B cell (primary cell): ENCODE measurements around the gene CNOT6. TPM values are rescaled to one million over a fixed set of nuclear protein-coding genes. Genes with fewer than 3 reads are reported as not detected.
A peak's percentile ranks its signal among the peaks of the same experiment; 100 is the strongest.
"Not testable (repeated sequence)": the region's sequence is repeated elsewhere in the genome, so short reads cannot be mapped to it uniquely, and the experiment has no call there.

Experiments
- ATAC-seq: fragments of 200-7000 bp; cut with Tn5 transposase; one replicate; pipeline ENCODE4 v1.10.0; 2021; ENCODE audit warnings: low read depth, mild to moderate bottlenecking, moderate number of reproducible peaks, moderate library complexity
- CTCF ChIA-PET: fragments of 350-600 bp; sonication (Branson Sonifier 250); formaldehyde crosslinking; loops from one replicate; lab custom pipeline; 2021; ENCODE audit warnings: antibody characterized with exemption, inconsistent platforms; lab: Charles Lee
- POLR2A ChIA-PET: fragments of 350-600 bp; sonication (Branson Sonifier 250); formaldehyde crosslinking; loops from one replicate; lab custom pipeline; 2021; ENCODE audit warnings: antibody characterized with exemption; lab: Charles Lee
- DNase-seq: peaks from one replicate; pipeline ENCODE4 v3.0.0; 2013
- H2AFZ ChIP-seq: 2 replicates; pipeline ENCODE4 v1.6.1; 2012; ENCODE audit warnings: mild to moderate bottlenecking, low read depth, low read length; ENCODE audit not compliant: insufficient read depth, poor library complexity, severe bottlenecking
- H3K27ac ChIP-seq, 2 donors: 1 replicate in 1 of 2; 2 replicates in 1 of 2; pipeline ENCODE4 v1.5.1; 2012 to 2013; ENCODE audit warnings: low read length in 2 of 2, mild to moderate bottlenecking in 2 of 2, moderate library complexity in 1 of 2
- H3K27me3 ChIP-seq, 4 experiments: fragments of 200-600 bp in 1 of 4; sonication (generic) in 1 of 4; replicated peaks in 1 of 4; 1 replicate in 2 of 4; 2 replicates in 2 of 4; pipeline versions ENCODE4 v1.6.1 to v1.7.0; 2013 to 2016; ENCODE audit warnings: low read length in 3 of 4, mild to moderate bottlenecking in 2 of 4, mixed read lengths in 1 of 4, moderate library complexity in 1 of 4; ENCODE audit not compliant: insufficient read depth in 4 of 4, control insufficient read depth in 3 of 4; ENCODE audit errors: control extremely low read depth in 1 of 4
- H3K36me3 ChIP-seq, 2 experiments: replicated peaks in 1 of 2; 1 replicate in 1 of 2; 2 replicates in 1 of 2; pipeline versions ENCODE4 v1.6.1 to v1.7.1; 2013; ENCODE audit warnings: low read length in 1 of 2; ENCODE audit not compliant: insufficient read depth in 2 of 2, control insufficient read depth in 1 of 2; ENCODE audit errors: control extremely low read depth in 1 of 2, extremely low read depth in 1 of 2
- H3K4me1 ChIP-seq, 2 donors: fragments of 200-600 bp in 1 of 2; sonication (generic) in 1 of 2; 1 replicate in 1 of 2; 2 replicates in 1 of 2; pipeline versions ENCODE4 v1.5.1 to v1.6.1; 2013 to 2017; ENCODE audit warnings: low read length in 2 of 2; ENCODE audit not compliant: control insufficient read depth in 2 of 2, insufficient read depth in 2 of 2
- H3K4me2 ChIP-seq: replicated peaks from 2 replicates; pipeline ENCODE3; 2012; ENCODE audit warnings: mild to moderate bottlenecking, low read depth, low read length; ENCODE audit not compliant: poor library complexity, severe bottlenecking
- H3K4me3 ChIP-seq, 5 experiments: fragments of 200-600 bp in 1 of 5; sonication (generic) in 1 of 5; 1 replicate in 3 of 5; 2 replicates in 2 of 5; pipeline versions ENCODE4 v1.5.1 to v1.7.0; 2011 to 2016; ENCODE audit warnings: low read length in 4 of 5, mild to moderate bottlenecking in 4 of 5, low read depth in 2 of 5, control low read depth in 1 of 5, moderate library complexity in 1 of 5; ENCODE audit not compliant: insufficient read depth in 1 of 5; ENCODE audit errors: control extremely low read depth in 1 of 5, extremely low read depth in 1 of 5
- H3K79me2 ChIP-seq: fragments of 200-600 bp; sonication (generic); one replicate; pipeline ENCODE4 v1.6.0; 2016; ENCODE audit warnings: low read length; ENCODE audit not compliant: control insufficient read depth, insufficient read depth
- H3K9ac ChIP-seq: fragments of 200-600 bp; sonication (generic); 2 replicates; pipeline ENCODE4 v1.6.1; 2017; ENCODE audit warnings: mild to moderate bottlenecking, low read length, moderate library complexity
- H3K9me3 ChIP-seq, 3 donors: one replicate each; pipeline versions ENCODE4 v1.6.1 to v1.7.1; 2013; ENCODE audit warnings: low read length in 2 of 3; ENCODE audit not compliant: control insufficient read depth in 2 of 3, insufficient read depth in 1 of 3; ENCODE audit errors: control extremely low read depth in 1 of 3
- H4K20me1 ChIP-seq: 2 replicates; pipeline ENCODE4 v1.6.0; 2012; ENCODE audit warnings: mild to moderate bottlenecking, low read length; ENCODE audit not compliant: insufficient read depth, control insufficient read depth, poor library complexity, severe bottlenecking
- H3K27ac Mint-ChIP-seq: one replicate; pipeline ENCODE4 v1.8.0; 2021; ENCODE audit warnings: mixed read lengths
- H3K27me3 Mint-ChIP-seq: one replicate; pipeline ENCODE4 v1.8.0; 2021; ENCODE audit warnings: mixed read lengths
- H3K4me1 Mint-ChIP-seq: one replicate; pipeline ENCODE4 v1.8.0; 2021; ENCODE audit warnings: mixed read lengths
- H3K4me3 Mint-ChIP-seq: one replicate; pipeline ENCODE4 v1.8.0; 2021; ENCODE audit warnings: mixed read lengths
- H3K9me3 Mint-ChIP-seq: one replicate; pipeline ENCODE4 v1.8.0; 2022; ENCODE audit warnings: mixed read lengths; ENCODE audit not compliant: insufficient read depth
- EZH2 ChIP-seq: IDR thresholded peaks from 2 replicates; pipeline ENCODE4 v1.6.1; 2012; ENCODE audit warnings: borderline replicate concordance, low read depth, mild to moderate bottlenecking, moderate library complexity, low read length; ENCODE audit not compliant: insufficient read depth, poor library complexity, severe bottlenecking
- WGBS: methylation state at CpG from one replicate; pipeline ENCODE4 v1.1.5; 2013; ENCODE audit warnings: missing lambda C conversion rate; ENCODE audit not compliant: insufficient coverage; 5-methylcytosine and 5-hydroxymethylcytosine counted together
- intact Hi-C: fragments of 100-400 bp; cut with micrococcal nuclease; formaldehyde crosslinking; loops from one replicate; pipeline ENCODE4 v1.10.0; 2022
- polyA plus RNA-seq: library from polyadenylated mRNA; depleted of rRNA; stranded (reverse); fragments of >200 nt; gene quantifications from 2 replicates; pipeline ENCODE4 v1.2.3, GENCODE V29; 2012
- total RNA-seq, 2 donors: library from RNA; stranded (reverse); fragments of 120-200 nt in 1 of 2; gene quantifications; 1 replicate in 1 of 2; 2 replicates in 1 of 2; pipeline versions ENCODE4 v1.2.3 to v1.2.4, GENCODE V29; 2013 to 2022
- TF ChIP-seq, protein P1 (sequence below): fragments of 200-600 bp; IDR thresholded peaks from one replicate; pipeline ENCODE4 v1.8.0; 2022; ENCODE audit warnings: antibody characterized with exemption, mild to moderate bottlenecking

Gene CNOT6
- total and polyA plus RNA-seq, 2 donors (not counting 1 experiment from before 2014, with no cell fraction given) = 4.3 to 31.1 TPM

DNA sequence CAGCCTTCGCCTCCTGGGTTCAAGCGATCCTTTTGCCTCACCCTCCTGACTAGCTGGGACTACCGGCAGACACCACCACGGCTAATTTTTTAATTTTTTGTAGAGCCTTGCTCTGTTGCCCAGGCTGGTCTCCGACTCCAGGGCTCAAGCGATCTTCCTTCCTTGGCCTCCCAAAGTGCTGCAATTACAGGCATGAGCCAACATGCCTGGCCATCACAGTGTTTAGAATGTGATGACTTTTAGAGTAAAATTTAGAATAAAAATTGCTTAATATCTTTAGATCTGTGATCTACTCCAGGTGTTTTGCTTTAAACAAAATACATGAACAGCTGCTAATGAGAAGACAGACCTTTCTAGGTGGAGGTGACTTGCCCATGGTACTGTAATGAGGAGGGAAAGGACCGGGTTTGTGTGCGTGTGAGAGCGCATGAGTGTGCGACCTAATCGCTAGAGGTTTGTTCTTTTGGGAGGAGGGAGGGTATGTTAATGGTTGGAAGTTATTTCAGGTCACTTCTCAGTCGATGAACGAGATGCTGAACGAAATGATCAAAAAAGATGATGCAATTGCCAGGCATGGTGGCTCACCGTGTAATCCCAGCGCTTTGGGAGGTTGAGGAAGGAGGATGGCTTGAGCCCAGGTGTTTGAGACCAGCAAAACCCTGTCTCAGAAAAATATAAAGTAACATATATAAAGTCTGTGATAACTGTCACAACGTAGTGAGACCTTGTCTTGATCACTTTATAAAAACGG is 2.0 kb downstream of the CNOT6 start:
- no peak overlapping the region for H2AFZ ChIP-seq
- no peak for TF ChIP-seq EZH2
- TF ChIP-seq, protein P1, sequence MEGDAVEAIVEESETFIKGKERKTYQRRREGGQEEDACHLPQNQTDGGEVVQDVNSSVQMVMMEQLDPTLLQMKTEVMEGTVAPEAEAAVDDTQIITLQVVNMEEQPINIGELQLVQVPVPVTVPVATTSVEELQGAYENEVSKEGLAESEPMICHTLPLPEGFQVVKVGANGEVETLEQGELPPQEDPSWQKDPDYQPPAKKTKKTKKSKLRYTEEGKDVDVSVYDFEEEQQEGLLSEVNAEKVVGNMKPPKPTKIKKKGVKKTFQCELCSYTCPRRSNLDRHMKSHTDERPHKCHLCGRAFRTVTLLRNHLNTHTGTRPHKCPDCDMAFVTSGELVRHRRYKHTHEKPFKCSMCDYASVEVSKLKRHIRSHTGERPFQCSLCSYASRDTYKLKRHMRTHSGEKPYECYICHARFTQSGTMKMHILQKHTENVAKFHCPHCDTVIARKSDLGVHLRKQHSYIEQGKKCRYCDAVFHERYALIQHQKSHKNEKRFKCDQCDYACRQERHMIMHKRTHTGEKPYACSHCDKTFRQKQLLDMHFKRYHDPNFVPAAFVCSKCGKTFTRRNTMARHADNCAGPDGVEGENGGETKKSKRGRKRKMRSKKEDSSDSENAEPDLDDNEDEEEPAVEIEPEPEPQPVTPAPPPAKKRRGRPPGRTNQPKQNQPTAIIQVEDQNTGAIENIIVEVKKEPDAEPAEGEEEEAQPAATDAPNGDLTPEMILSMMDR = no peak
- H4K20me1 ChIP-seq = peaks cover 38% of the 10 kb centered on the region
- H3K36me3 ChIP-seq = peaks cover 0 to 6% of the 10 kb centered on the region in 2 experiments
- peaks cover 34% of the 10 kb centered on the region for H3K4me1 Mint-ChIP-seq
- H3K9me3 Mint-ChIP-seq = no peaks in the 10 kb centered on the region
- no peaks in the 10 kb centered on the region for H3K27me3 ChIP-seq
- H3K4me1 ChIP-seq = peaks cover 18 to 19% of the 10 kb centered on the region in 2 donors
- peak overlapping the region; percentile 80 for H3K4me2 ChIP-seq
- 99% methylated on average over 13 of the region's 18 CpGs for WGBS
- ATAC-seq (no peak), DNase-seq (no peak)
- H3K27ac Mint-ChIP-seq = peak overlapping the region; percentile 63
- H3K9me3 ChIP-seq = no peaks in the 10 kb centered on the region
- no peaks in the 10 kb centered on the region for H3K27me3 Mint-ChIP-seq
- H3K27ac ChIP-seq = no peak overlapping the region
- intact Hi-C loops = loop anchor here (2.0 kb wide), 1 partner anchor 143 kb away; the partner anchor contains the start of gene GFPT2
- CTCF ChIA-PET = no interaction called here
- peak overlapping the region in 1 of 5 experiments; percentile 81 for H3K4me3 ChIP-seq
- H3K4me3 Mint-ChIP-seq = peak overlapping the region; percentile 61
- peaks cover 63% of the 10 kb centered on the region for H3K79me2 ChIP-seq
- POLR2A ChIA-PET = no interaction called here
- H3K9ac ChIP-seq = no peak overlapping the region

DNA sequence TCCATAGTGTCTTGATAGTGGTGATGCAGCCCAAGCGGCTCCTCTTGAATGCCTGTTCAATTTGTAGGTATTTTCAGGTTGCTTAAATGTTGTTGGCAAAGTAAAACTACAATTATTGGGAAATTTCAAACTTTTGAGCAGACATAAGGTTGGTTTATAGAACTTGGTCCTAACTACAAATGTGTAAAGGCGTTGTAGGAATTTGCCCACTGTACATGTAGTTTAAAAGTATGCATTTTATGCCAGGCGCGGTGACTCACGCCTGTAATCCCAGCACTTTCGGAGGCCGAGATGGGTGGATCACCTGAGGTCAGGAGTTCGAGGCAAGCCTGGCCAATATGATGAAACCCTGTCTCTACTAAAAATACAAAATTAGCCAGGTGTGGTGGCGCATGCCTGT is 2.6 kb downstream of the CNOT6 start:
- peaks cover 44% of the 10 kb centered on the region for H4K20me1 ChIP-seq
- H3K36me3 ChIP-seq, H3K9me3 Mint-ChIP-seq, H3K9me3 ChIP-seq, CTCF ChIA-PET, intact Hi-C loops, DNase-seq, H3K9ac ChIP-seq, H3K27ac Mint-ChIP-seq, H3K4me2 ChIP-seq, H3K27me3 ChIP-seq, H3K4me3 Mint-ChIP-seq, ATAC-seq, H3K27me3 Mint-ChIP-seq, H2AFZ ChIP-seq, POLR2A ChIA-PET, H3K4me3 ChIP-seq, H3K27ac ChIP-seq: not testable (repeated sequence)
- peaks cover 69% of the 10 kb centered on the region for H3K79me2 ChIP-seq
- peaks cover 34% of the 10 kb centered on the region for H3K4me1 Mint-ChIP-seq
- H3K4me1 ChIP-seq = peaks cover 18 to 19% of the 10 kb centered on the region in 2 donors
- WGBS = 94% methylated on average over 6 of the region's 9 CpGs

DNA sequence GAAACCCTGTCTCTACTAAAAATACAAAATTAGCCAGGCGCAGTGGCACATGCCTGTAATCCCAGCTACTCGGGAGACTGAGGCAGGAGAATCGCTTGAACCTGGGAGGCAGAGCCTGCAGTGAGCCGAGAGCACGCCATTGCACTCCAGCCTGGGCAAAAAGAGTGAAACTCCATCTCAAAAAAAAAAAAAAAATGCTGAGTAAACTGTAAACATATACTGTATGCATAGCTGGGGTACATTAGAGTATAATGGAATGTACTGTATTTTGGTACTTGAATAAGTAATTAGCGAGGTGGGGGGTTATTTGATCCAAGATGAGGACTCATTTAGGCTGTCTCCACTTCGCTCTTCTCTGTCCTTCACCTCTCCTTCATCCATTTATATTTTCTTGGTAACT is 3.7 kb downstream of the CNOT6 start:
- not testable (repeated sequence) for H3K4me2 ChIP-seq
- peaks cover 35% of the 10 kb centered on the region for H3K4me1 Mint-ChIP-seq

More for the DNA sequence above, 3.7 kb downstream of the CNOT6 start:
- intact Hi-C loops, ATAC-seq, H3K27ac Mint-ChIP-seq, H3K27me3 Mint-ChIP-seq, CTCF ChIA-PET, H2AFZ ChIP-seq, H3K27me3 ChIP-seq, H3K9me3 ChIP-seq, H3K36me3 ChIP-seq, H3K9me3 Mint-ChIP-seq, H3K4me3 ChIP-seq, POLR2A ChIA-PET, DNase-seq, H3K27ac ChIP-seq, H3K9ac ChIP-seq, H3K4me3 Mint-ChIP-seq: not testable (repeated sequence)
- no CpG with 5 or more reads among the region's 7 CpGs for WGBS
- H4K20me1 ChIP-seq = peaks cover 48% of the 10 kb centered on the region
- H3K4me1 ChIP-seq = peaks cover 18 to 19% of the 10 kb centered on the region in 2 donors
- H3K79me2 ChIP-seq = peaks cover 73% of the 10 kb centered on the region
